Lower lobe of right lung (tissue), 2 donors: ENCODE results near the gene SNAPIN. TPM values are rescaled to one million over a fixed set of nuclear protein-coding genes. Genes with fewer than 3 reads are reported as not detected.
A peak's percentile ranks its signal among the peaks of the same experiment; 100 is the strongest.

ENCODE experiments used
- ATAC-seq, 2 donors: fragments of 200-7000 bp; cut with Tn5 transposase; one replicate each; pipeline ENCODE4 v1.9.1; 2020 to 2022; ENCODE audit warnings: mild to moderate bottlenecking in 2 of 2, moderate library complexity in 2 of 2
- DNase-seq: peaks from one replicate; pipeline ENCODE4 v3.0.0-alpha.2; 2020
- H3K27ac ChIP-seq: fragments of 200-600 bp; one replicate; pipeline ENCODE4 v1.8.0; 2022
- H3K27me3 ChIP-seq: fragments of 200-600 bp; one replicate; pipeline ENCODE4 v1.8.0; 2022; ENCODE audit warnings: low read depth
- H3K36me3 ChIP-seq: fragments of 200-600 bp; one replicate; pipeline ENCODE4 v1.8.0; 2022; ENCODE audit warnings: mild to moderate bottlenecking
- H3K4me1 ChIP-seq: fragments of 200-600 bp; one replicate; pipeline ENCODE4 v1.8.0; 2022
- H3K4me3 ChIP-seq: fragments of 200-600 bp; one replicate; pipeline ENCODE4 v1.8.0; 2022; ENCODE audit warnings: mild to moderate bottlenecking
- H3K9me3 ChIP-seq: fragments of 200-600 bp; one replicate; pipeline ENCODE4 v1.8.0; 2022
- intact Hi-C: fragments of 100-400 bp; cut with DNase I; formaldehyde crosslinking; loops from one replicate; pipeline ENCODE4 v1.11.0; 2022
- total RNA-seq: library from RNA; stranded (reverse); fragmentation: NEBNext Ultra II Directional; extraction: Animal tissue kit (Norgen Biotek cat#: 25700); gene quantifications from one replicate; pipeline ENCODE4 v1.2.1, GENCODE V29; 2021
- TF ChIP-seq, protein P1 (sequence below): fragments of 200-600 bp; IDR thresholded peaks from one replicate; pipeline ENCODE4 v1.8.0; 2022; ENCODE audit warnings: antibody characterized with exemption, mild to moderate bottlenecking
- donor health status: DM: no; HTN: yes; CAD: no; lungs with severe emphysema.

SNAPIN gene
- total RNA-seq, 1 donor from 2014 or later: 40.2 TPM

GRCh38 chr1:153697191-153698019 lies 38.9 kb downstream of the SNAPIN start:
- Histone ChIP-seq H3K27ac (peak overlapping the region; percentile 82), H3K27me3 (no peaks in the 10 kb centered on the region), H3K9me3 (no peaks in the 10 kb centered on the region), H3K4me3 (peak overlapping the region; percentile 15), H3K4me1 (peaks cover 28% of the 10 kb centered on the region), H3K36me3 (no peaks in the 10 kb centered on the region)
- TF ChIP-seq, protein P1, sequence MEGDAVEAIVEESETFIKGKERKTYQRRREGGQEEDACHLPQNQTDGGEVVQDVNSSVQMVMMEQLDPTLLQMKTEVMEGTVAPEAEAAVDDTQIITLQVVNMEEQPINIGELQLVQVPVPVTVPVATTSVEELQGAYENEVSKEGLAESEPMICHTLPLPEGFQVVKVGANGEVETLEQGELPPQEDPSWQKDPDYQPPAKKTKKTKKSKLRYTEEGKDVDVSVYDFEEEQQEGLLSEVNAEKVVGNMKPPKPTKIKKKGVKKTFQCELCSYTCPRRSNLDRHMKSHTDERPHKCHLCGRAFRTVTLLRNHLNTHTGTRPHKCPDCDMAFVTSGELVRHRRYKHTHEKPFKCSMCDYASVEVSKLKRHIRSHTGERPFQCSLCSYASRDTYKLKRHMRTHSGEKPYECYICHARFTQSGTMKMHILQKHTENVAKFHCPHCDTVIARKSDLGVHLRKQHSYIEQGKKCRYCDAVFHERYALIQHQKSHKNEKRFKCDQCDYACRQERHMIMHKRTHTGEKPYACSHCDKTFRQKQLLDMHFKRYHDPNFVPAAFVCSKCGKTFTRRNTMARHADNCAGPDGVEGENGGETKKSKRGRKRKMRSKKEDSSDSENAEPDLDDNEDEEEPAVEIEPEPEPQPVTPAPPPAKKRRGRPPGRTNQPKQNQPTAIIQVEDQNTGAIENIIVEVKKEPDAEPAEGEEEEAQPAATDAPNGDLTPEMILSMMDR: no peak
- ATAC-seq (peak; percentile 63 to 65), DNase-seq (no peak)
- intact Hi-C loops: no loop called here

GRCh38 chr1:153698020-153698922 lies 39.8 kb downstream of the SNAPIN start:
- peak overlapping the region; percentile 82 for H3K27ac ChIP-seq
- H3K27me3 ChIP-seq: no peaks in the 10 kb centered on the region
- peaks cover 28% of the 10 kb centered on the region for H3K4me1 ChIP-seq
- DNase-seq (peak; percentile 70), ATAC-seq (peak; percentile 81 to 83)
- no peaks in the 10 kb centered on the region for H3K36me3 ChIP-seq
- peak overlapping the region; percentile 15 for H3K4me3 ChIP-seq
- H3K9me3 ChIP-seq: no peaks in the 10 kb centered on the region
- intact Hi-C loops: no loop called here
- TF ChIP-seq, protein P1: no peak

GRCh38 chr1:153698923-153699714 lies 40.6 kb downstream of the SNAPIN start:
- no peaks in the 10 kb centered on the region for H3K9me3 ChIP-seq
- no peaks in the 10 kb centered on the region for H3K36me3 ChIP-seq
- peak overlapping the region; percentile 82 for H3K27ac ChIP-seq
- no peak for DNase-seq
- ATAC-seq: no peak
- intact Hi-C loops: no loop called here
- H3K27me3 ChIP-seq: no peaks in the 10 kb centered on the region
- TF ChIP-seq, protein P1: no peak
- peak overlapping the region; percentile 15 for H3K4me3 ChIP-seq
- peaks cover 28% of the 10 kb centered on the region for H3K4me1 ChIP-seq

DNA sequence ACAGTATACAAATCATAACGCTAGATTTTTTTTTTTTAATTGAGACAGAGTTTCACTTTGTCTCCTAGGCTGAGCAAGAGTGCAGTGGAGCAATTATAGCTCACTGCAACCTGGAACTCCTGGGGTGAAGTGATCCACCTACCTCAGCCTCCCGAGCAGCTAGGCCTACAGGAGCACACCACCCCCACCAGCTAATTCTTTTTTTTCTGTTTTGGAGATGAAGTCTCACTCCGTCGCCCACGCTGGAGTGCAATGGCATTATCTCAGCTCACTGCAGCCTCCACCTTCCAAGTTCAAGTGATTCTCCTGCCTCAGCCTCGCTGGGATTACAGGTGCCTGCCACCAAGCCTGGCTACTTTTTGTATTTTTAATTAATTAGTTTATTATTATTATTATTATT lies 41.3 kb downstream of the SNAPIN start:
- Histone ChIP-seq H3K4me3 (no peak overlapping the region), H3K4me1 (peaks cover 28% of the 10 kb centered on the region), H3K36me3 (no peaks in the 10 kb centered on the region), H3K9me3 (no peaks in the 10 kb centered on the region), H3K27ac (peak overlapping the region; percentile 82), H3K27me3 (no peaks in the 10 kb centered on the region)
- ATAC-seq: no peak
- TF ChIP-seq, protein P1: no peak
- intact Hi-C loops: no loop called here
- no peak for DNase-seq

DNA sequence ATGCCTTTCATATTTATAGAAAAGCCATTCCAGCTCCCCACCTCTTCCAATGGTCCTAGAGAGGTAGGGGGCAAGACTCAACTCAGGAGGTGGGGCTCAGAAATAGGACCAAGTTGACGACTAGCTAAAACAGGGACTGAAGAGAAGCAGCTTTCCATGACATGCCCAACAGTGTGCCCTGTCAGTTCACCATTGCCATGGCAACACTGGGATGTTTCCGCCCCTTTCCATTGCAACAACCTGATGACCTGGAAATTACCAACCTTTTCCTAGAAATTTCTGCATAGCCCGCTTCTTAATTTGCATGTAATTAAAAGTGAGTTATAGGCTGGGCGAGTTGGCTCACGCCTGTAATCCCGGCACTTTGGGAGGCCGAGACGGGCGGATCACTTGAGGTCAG lies 47.0 kb downstream of the SNAPIN start:
- ATAC-seq (no peak), DNase-seq (no peak)
- Histone ChIP-seq H3K27ac (no peak overlapping the region), H3K36me3 (no peaks in the 10 kb centered on the region), H3K4me3 (no peak overlapping the region), H3K4me1 (no peaks in the 10 kb centered on the region), H3K27me3 (no peaks in the 10 kb centered on the region), H3K9me3 (no peaks in the 10 kb centered on the region)
- intact Hi-C loops: no loop called here
- TF ChIP-seq, protein P1: no peak
